SK-N-MC (cell line): ENCODE data around the gene QKI.

Experiments
- EZH2 ChIP-seq: fragments of 200-600 bp; sonication (generic); IDR thresholded peaks from one replicate; pipeline ENCODE4 v1.6.1; 2017; ENCODE audit warnings: antibody characterized with exemption
- POLR2AphosphoS5 ChIP-seq: IDR thresholded peaks from 2 replicates; pipeline ENCODE4 v1.6.1; 2012; ENCODE audit warnings: mild to moderate bottlenecking, low read depth, low read length, borderline replicate concordance

GRCh38 chr6:163422550-163422949, 8.0 kb downstream of the QKI start:
- TF ChIP-seq EZH2 = no peak
- TF ChIP-seq POLR2AphosphoS5 = no peak
